Stimulated activated CD8-positive, alpha-beta memory T cell treated with anti-CD3 and anti-CD28 coated beads, Interleukin-7, amount 100 ng/mL, for 24 hours (primary cell): ENCODE results near the gene SOX6.

Experiments
- DNase-seq: peaks from one replicate; pipeline ENCODE4 v3.0.0-alpha.2; 2020; ENCODE audit warnings: low read depth

Gene SOX6

GRCh38 chr11:16271258-16271657 lies 85.1 kb downstream of the SOX6 start:
- DNase-seq: no peak

- no peak for DNase-seq
These were observed 90.3 kb downstream of the SOX6 start for GRCh38 chr11:16266021-16266420.

- no peak for DNase-seq
These were observed 91.3 kb downstream of the SOX6 start for GRCh38 chr11:16265022-16265421.

GRCh38 chr11:16262645-16262955 lies 93.7 kb downstream of the SOX6 start:
- no peak for DNase-seq

GRCh38 chr11:16261836-16262644 lies 94.3 kb downstream of the SOX6 start:
- DNase-seq: no peak

GRCh38 chr11:16252373-16252772 lies 104.0 kb downstream of the SOX6 start:
- DNase-seq: no peak

GRCh38 chr11:16248248-16248647 lies 108.1 kb downstream of the SOX6 start:
- no peak for DNase-seq

GRCh38 chr11:16242806-16243205 lies 113.5 kb downstream of the SOX6 start:
- no peak for DNase-seq

GRCh38 chr11:16240687-16241086 lies 115.7 kb downstream of the SOX6 start:
- no peak for DNase-seq

GRCh38 chr11:16239141-16240105 lies 116.9 kb downstream of the SOX6 start:
- no peak for DNase-seq

GRCh38 chr11:16226245-16226644 lies 130.1 kb downstream of the SOX6 start:
- no peak for DNase-seq

- DNase-seq: no peak
These were observed 130.7 kb downstream of the SOX6 start for GRCh38 chr11:16225623-16226022.

GRCh38 chr11:16223558-16223957 lies 132.8 kb downstream of the SOX6 start:
- DNase-seq: no peak

- DNase-seq: no peak
These were observed 138.7 kb downstream of the SOX6 start for GRCh38 chr11:16217631-16218030.

- no peak for DNase-seq
These were observed 139.5 kb downstream of the SOX6 start for GRCh38 chr11:16216831-16217230.

- no peak for DNase-seq
These were observed 141.0 kb downstream of the SOX6 start for GRCh38 chr11:16215352-16215751.

GRCh38 chr11:16211407-16211806 lies 144.9 kb downstream of the SOX6 start:
- no peak for DNase-seq

- DNase-seq: no peak
These were observed 152.1 kb downstream of the SOX6 start for GRCh38 chr11:16204261-16204660.

GRCh38 chr11:16195651-16196050 lies 160.7 kb downstream of the SOX6 start:
- DNase-seq: no peak

GRCh38 chr11:16194566-16194965 lies 161.8 kb downstream of the SOX6 start:
- DNase-seq: no peak

GRCh38 chr11:16193897-16194381 lies 162.4 kb downstream of the SOX6 start:
- DNase-seq: no peak

GRCh38 chr11:16191868-16192240 lies 164.5 kb downstream of the SOX6 start:
- no peak for DNase-seq

- DNase-seq: no peak
These were observed 165.0 kb downstream of the SOX6 start for GRCh38 chr11:16191212-16191867.
